SK-N-MC (cell line): ENCODE results near the gene SHANK2.

Experiments used
- EZH2 ChIP-seq: fragments of 200-600 bp; sonication (generic); IDR thresholded peaks from one replicate; pipeline ENCODE4 v1.6.1; 2017; ENCODE audit warnings: antibody characterized with exemption
- FOXP2 ChIP-seq: optimal IDR thresholded peaks from 2 replicates; pipeline ENCODE3; 2011; ENCODE audit warnings: mild to moderate bottlenecking, moderate library complexity; ENCODE audit not compliant: insufficient read depth; ENCODE audit errors: extremely low read length, control extremely low read depth
- POLR2AphosphoS5 ChIP-seq: IDR thresholded peaks from 2 replicates; pipeline ENCODE4 v1.6.1; 2012; ENCODE audit warnings: mild to moderate bottlenecking, low read depth, low read length, borderline replicate concordance

- no peak for TF ChIP-seq EZH2
- no peak for TF ChIP-seq POLR2AphosphoS5
- TF ChIP-seq FOXP2 = no peak
Measured at GRCh38 chr11:71242391-71242790, 10.0 kb downstream of the SHANK2 start.
